Activated CD4-positive, alpha-beta T cell treated with anti-CD3 and anti-CD28 coated beads for 4 hours (primary cell): Measurements from ENCODE around the gene KMT2B.
"Not testable (repeated sequence)": the region's sequence is repeated elsewhere in the genome, so short reads cannot be mapped to it uniquely, and the experiment has no call there.

Experiments
- DNase-seq, 2 donors: peaks; one replicate each; pipeline ENCODE4 v3.0.0-alpha.2; 2020

The KMT2B gene

GRCh38 chr19:35760711-35761349, 43.0 kb downstream of the KMT2B start:
- no peak for DNase-seq

- DNase-seq: no peak
Measured at GRCh38 chr19:35764432-35765315, 46.9 kb downstream of the KMT2B start.

- DNase-seq: no peak
Measured at GRCh38 chr19:35766571-35767104, 48.8 kb downstream of the KMT2B start.

- DNase-seq: no peak
Measured at GRCh38 chr19:35767288-35768081, 49.7 kb downstream of the KMT2B start.

- no peak for DNase-seq
Measured at GRCh38 chr19:35768082-35768421, 50.2 kb downstream of the KMT2B start.

GRCh38 chr19:35772362-35772761, 54.6 kb downstream of the KMT2B start:
- not testable (repeated sequence) for DNase-seq

GRCh38 chr19:35773020-35773806, 55.4 kb downstream of the KMT2B start:
- no peak for DNase-seq

- no peak for DNase-seq
Measured at GRCh38 chr19:35774274-35775045, 56.7 kb downstream of the KMT2B start.

- DNase-seq: no peak
Measured at GRCh38 chr19:35775046-35775297, 57.2 kb downstream of the KMT2B start.

GRCh38 chr19:35775298-35776101, 57.7 kb downstream of the KMT2B start, which contains the start of gene ARHGAP33:
TSS of gene ARHGAP33 (plus strand) at chr19:35775564. CDS start at chr19:35775659, 95 bp downstream.
- peak; percentile 99 for DNase-seq

GRCh38 chr19:35776102-35776788, 58.4 kb downstream of the KMT2B start:
- no peak for DNase-seq

GRCh38 chr19:35777086-35777841, 59.5 kb downstream of the KMT2B start:
- no peak for DNase-seq

GRCh38 chr19:35777961-35778360, 60.2 kb downstream of the KMT2B start:
- no peak for DNase-seq

- DNase-seq: no peak
Measured at GRCh38 chr19:35779033-35779432, 61.2 kb downstream of the KMT2B start.

GRCh38 chr19:35780058-35780457, 62.3 kb downstream of the KMT2B start:
- no peak for DNase-seq

- no peak for DNase-seq
Measured at GRCh38 chr19:35780717-35781116, 62.9 kb downstream of the KMT2B start.

GRCh38 chr19:35781650-35782049, 63.8 kb downstream of the KMT2B start:
- no peak for DNase-seq

- no peak for DNase-seq
Measured at GRCh38 chr19:35782589-35782988, 64.8 kb downstream of the KMT2B start.
